GM12891 (cell line): Measurements from ENCODE around the gene CORO2B.

Experiments used
- PAX5 ChIP-seq: IDR thresholded peaks from 2 replicates; pipeline ENCODE4 v1.6.1; 2011; ENCODE audit warnings: low read length, moderate library complexity, mild to moderate bottlenecking; ENCODE audit not compliant: insufficient read depth, severe bottlenecking
- POLR2A ChIP-seq: IDR thresholded peaks from 2 replicates; pipeline ENCODE4 v1.6.1; 2011; ENCODE audit warnings: low read depth, low read length, control low read depth
- POLR2AphosphoS5 ChIP-seq: IDR thresholded peaks from 2 replicates; pipeline ENCODE4 v1.6.1; 2011; ENCODE audit warnings: low read depth, low read length, control low read depth
- SPI1 ChIP-seq: IDR thresholded peaks from 2 replicates; pipeline ENCODE4 v1.6.1; 2011; ENCODE audit warnings: low read depth, low read length, control low read depth
- TAF1 ChIP-seq: IDR thresholded peaks from 2 replicates; pipeline ENCODE4 v1.6.1; 2011; ENCODE audit warnings: low read depth, low read length, control low read depth

DNA sequence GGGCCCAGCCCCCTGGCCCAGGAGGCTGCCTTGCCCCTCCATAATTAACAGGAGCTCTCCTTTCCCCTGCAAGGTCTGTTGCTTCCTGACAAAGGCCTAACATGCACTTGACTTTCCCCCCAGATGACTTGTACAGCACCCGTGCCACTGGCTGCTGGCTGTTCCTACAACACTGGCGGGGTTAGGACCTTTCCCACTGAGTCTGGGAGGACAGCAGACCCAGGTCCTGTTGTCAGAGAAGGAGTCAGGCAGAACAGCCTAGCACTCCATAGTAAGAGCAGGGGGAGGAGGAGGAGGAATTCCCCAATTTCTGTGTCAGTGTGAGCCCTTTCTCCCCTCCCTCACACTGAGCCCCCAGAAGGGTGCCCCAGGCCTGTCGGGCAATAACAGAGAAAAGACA lies 99.2 kb downstream of the CORO2B start:
- TF ChIP-seq POLR2A = no peak
- no peak for TF ChIP-seq POLR2AphosphoS5
- no peak for TF ChIP-seq TAF1
- TF ChIP-seq SPI1 = no peak
- TF ChIP-seq PAX5 = no peak
